Cardiac muscle cell (in vitro differentiated cells and primary cell): ENCODE data around the gene CPSF6. TPM values are rescaled to one million over a fixed set of nuclear protein-coding genes. Genes with fewer than 3 reads are reported as not detected.

Experiments used
- DNase-seq, 2 donors: peaks; one replicate each; pipeline versions ENCODE4 v3.0.0 to v3.0.0-alpha.2; 2010 to 2017; ENCODE audit warnings: low read depth in 1 of 2, low spot score in 1 of 2
- H3K27ac ChIP-seq: fragments of 200-600 bp; sonication (generic); 2 replicates; pipeline ENCODE4 v1.5.1; 2016
- H3K27me3 ChIP-seq: fragments of 200-600 bp; sonication (generic); 2 replicates; pipeline ENCODE4 v1.6.0; 2016; ENCODE audit warnings: control low read depth
- H3K36me3 ChIP-seq: fragments of 200-600 bp; sonication (generic); 2 replicates; pipeline ENCODE4 v1.5.1; 2016; ENCODE audit warnings: control low read depth
- H3K4me1 ChIP-seq: fragments of 200-600 bp; sonication (generic); 2 replicates; pipeline ENCODE4 v1.8.1; 2017; ENCODE audit warnings: low read depth, mild to moderate bottlenecking, mixed run types
- H3K4me3 ChIP-seq: fragments of 200-600 bp; sonication (generic); 2 replicates; pipeline ENCODE4 v1.5.1; 2016; ENCODE audit warnings: mild to moderate bottlenecking
- H3K9me3 ChIP-seq: fragments of 200-600 bp; sonication (generic); 2 replicates; pipeline ENCODE4 v1.5.1; 2017; ENCODE audit warnings: low read depth, mild to moderate bottlenecking, control low read depth
- polyA plus RNA-seq: library from polyadenylated mRNA; unstranded; fragments of >200 nt; fragmentation: Nextera tagmentation; extraction: Ambion mirVana; gene quantifications from 2 replicates; pipeline ENCODE4 v1.2.1, GENCODE V29; 2016
- total RNA-seq: library from RNA; depleted of rRNA; stranded (reverse); fragments of >200 nt; gene quantifications from 2 replicates; pipeline ENCODE4 v1.2.3, GENCODE V29; 2016
- TF ChIP-seq, protein P1 (sequence below): IDR thresholded peaks from 2 replicates; pipeline ENCODE4 v1.5.1; 2012; ENCODE audit warnings: low read depth, mild to moderate bottlenecking, low read length

CPSF6 gene
- total and polyA plus RNA-seq, 2 experiments from 2014 or later, result 51.5 to 88.1 TPM

DNA sequence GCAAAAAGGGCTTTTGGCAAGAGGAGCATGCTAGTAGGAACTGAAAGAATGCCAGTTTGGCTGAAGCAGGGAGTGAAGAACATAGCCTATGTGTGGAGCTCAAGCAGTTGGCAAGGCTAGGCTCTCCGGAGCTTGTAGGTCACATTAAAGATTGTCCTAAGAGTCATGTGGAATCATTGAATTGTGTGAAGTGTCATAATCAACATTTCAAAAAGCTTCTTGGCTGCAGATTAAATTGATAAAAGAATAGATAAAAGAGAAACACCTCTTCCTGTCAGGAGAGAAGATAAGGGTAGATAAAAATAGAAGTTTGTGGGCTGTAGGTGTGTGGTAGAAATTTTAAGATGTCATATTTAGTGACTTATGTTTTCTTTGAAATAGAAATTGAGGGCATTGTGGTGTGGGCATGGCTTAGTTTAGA lies 36.1 kb downstream of the CPSF6 start:
- TF ChIP-seq, protein P1, sequence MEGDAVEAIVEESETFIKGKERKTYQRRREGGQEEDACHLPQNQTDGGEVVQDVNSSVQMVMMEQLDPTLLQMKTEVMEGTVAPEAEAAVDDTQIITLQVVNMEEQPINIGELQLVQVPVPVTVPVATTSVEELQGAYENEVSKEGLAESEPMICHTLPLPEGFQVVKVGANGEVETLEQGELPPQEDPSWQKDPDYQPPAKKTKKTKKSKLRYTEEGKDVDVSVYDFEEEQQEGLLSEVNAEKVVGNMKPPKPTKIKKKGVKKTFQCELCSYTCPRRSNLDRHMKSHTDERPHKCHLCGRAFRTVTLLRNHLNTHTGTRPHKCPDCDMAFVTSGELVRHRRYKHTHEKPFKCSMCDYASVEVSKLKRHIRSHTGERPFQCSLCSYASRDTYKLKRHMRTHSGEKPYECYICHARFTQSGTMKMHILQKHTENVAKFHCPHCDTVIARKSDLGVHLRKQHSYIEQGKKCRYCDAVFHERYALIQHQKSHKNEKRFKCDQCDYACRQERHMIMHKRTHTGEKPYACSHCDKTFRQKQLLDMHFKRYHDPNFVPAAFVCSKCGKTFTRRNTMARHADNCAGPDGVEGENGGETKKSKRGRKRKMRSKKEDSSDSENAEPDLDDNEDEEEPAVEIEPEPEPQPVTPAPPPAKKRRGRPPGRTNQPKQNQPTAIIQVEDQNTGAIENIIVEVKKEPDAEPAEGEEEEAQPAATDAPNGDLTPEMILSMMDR, result no peak
- DNase-seq, result peak; percentile 21 to 32
- no peak overlapping the region for H3K4me3 ChIP-seq
- peaks cover 4% of the 10 kb centered on the region for H3K36me3 ChIP-seq
- no peaks in the 10 kb centered on the region for H3K9me3 ChIP-seq
- H3K27ac ChIP-seq, result peak overlapping the region; percentile 61
- H3K27me3 ChIP-seq, result no peaks in the 10 kb centered on the region
- H3K4me1 ChIP-seq, result peaks cover 40% of the 10 kb centered on the region

DNA sequence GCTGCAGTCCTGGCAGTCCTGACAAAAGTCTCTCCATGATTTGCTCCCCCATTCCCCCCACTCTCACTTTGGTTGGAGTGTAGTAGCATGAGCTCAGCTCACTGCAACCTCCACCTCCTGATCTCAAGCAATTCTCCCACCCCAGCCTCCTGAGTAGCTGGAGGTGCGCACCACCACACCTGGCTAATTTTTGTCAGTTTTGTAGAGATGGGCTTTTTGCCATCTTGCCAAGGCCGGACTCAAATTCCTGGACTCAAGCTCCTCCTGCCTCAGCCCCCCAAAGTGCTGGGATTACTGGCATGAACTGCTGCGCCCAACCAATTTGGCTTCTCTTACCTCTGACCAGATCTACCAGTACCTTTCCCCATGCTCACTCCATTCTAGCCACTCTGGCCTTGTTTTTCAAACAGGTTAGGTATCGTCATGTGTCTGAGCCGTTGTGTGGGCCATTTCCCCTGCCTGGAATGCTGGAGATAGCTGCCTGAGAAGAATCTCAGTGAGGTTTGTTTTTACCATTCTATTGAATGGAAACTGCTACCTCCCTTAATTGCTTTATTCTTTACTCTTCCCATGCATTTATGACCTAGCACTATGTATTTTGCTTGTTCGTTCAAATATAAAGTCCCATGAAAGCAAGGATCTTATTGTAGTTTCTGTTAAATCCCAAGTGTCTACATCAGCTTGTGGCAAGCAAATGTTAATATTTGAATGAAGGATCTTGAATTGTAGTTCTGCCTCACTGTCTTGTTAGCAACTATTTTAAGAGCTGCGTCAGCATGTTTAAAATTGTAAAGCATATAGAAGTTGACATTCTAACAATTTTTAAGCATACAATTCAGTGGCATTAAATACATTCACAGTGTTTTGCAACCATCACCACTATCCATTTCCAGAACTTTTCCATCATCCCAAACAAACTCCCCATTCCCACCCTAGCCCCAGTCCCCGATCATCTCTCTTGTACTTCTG lies 39.7 kb downstream of the CPSF6 start:
- TF ChIP-seq, protein P1, result no peak
- Histone ChIP-seq H3K9me3 (no peaks in the 10 kb centered on the region), H3K4me3 (no peak overlapping the region), H3K36me3 (no peaks in the 10 kb centered on the region), H3K4me1 (peaks cover 17% of the 10 kb centered on the region), H3K27ac (no peak overlapping the region), H3K27me3 (no peaks in the 10 kb centered on the region)
- DNase-seq, result no peak

DNA sequence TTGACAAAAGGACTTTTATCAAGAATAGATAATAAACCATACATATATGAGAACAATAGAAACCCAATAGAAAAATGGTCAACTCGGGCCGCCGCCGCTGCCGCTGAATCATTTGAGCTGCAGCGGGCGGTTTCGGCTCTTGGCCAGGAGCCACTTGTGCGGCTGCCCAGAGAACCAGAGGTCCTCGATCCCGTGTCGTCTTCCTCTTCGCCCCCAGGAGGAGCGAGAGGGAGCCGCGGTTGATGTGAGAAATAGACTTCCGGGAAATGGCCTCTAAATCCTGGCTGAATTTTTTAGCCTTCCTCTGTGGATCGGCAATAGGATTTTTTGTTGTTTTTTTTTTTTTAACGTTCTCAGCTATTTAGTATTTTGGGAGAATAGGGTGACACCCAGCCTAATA lies 44.8 kb downstream of the CPSF6 start:
- no peak overlapping the region for H3K27ac ChIP-seq
- TF ChIP-seq, protein P1, result peak; percentile 35
- H3K4me3 ChIP-seq, result no peak overlapping the region

DNA sequence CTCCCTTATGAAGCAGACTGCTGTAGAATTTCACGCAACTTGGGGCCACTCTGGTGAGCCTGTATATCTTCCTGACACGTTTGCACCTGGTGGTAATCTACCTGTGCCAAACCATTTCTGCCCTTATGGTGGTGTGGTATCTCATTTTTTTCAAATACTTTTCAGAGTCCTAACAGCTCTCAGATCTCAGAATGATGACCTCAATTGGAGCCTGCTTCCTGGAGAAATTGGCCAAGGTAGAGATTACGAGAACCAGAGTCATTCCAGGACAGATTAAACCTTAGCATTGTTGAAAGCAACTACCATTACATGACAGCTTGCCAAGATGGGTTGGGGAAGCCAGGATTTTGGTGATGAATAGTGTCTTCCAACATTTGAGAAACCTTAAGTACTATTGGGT lies 48.2 kb downstream of the CPSF6 start:
- H3K9me3 ChIP-seq, result no peaks in the 10 kb centered on the region
- no peak overlapping the region for H3K27ac ChIP-seq
- no peak for DNase-seq

More for the DNA sequence above, 44.8 kb downstream of the CPSF6 start:
- no peaks in the 10 kb centered on the region for H3K4me1 ChIP-seq
- no peaks in the 10 kb centered on the region for H3K36me3 ChIP-seq
- no peaks in the 10 kb centered on the region for H3K9me3 ChIP-seq
- no peaks in the 10 kb centered on the region for H3K27me3 ChIP-seq
- DNase-seq, result peak; percentile 81 to 86

DNA sequence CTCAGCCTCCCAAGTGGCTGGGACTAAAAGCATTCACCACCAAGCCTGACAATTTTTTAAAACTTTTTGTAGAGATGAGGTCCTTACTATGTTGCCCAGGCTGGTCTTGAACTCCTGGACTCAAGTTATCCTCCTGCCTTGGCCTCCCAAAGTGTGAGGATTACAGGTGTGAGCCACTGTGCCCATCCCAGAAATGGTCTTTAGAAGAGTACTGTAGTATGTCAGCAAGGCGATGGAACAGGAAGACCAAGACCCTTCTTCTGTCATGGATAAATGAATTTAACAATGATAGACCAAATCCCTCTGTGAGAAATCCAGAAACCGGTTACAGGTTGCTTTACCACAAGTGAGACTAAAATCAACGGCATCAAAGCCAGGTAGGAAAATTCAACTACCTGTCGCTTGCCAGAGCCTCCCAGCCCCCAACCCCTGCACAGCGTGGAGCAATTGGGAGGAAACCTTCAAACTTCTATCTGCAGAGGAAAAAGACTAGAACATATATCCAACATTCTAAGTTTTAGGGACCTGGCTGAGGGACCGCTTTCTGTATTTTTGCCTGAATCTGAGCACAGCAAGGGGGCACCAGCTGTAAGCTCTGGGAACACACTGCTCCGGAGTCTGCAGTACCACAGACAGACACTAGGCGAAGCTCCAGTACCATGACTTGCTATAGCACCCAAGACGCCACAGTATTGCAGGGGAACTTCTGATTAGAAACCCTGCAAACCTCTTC lies 51.3 kb downstream of the CPSF6 start:
- Histone ChIP-seq H3K9me3 (no peaks in the 10 kb centered on the region), H3K36me3 (no peaks in the 10 kb centered on the region), H3K4me3 (no peak overlapping the region), H3K27ac (no peak overlapping the region), H3K27me3 (no peaks in the 10 kb centered on the region), H3K4me1 (no peaks in the 10 kb centered on the region)
- peak; percentile 87 to 88 for DNase-seq
- TF ChIP-seq, protein P1, result peak; percentile 99

More for the DNA sequence above, 48.2 kb downstream of the CPSF6 start:
- TF ChIP-seq, protein P1, result no peak
- no peaks in the 10 kb centered on the region for H3K36me3 ChIP-seq
- no peaks in the 10 kb centered on the region for H3K27me3 ChIP-seq
- no peaks in the 10 kb centered on the region for H3K4me1 ChIP-seq
- H3K4me3 ChIP-seq, result no peak overlapping the region
